Left hindlimb (tissue), 1 donor: ENCODE measurements around the gene IGFBP1.
"Not testable (repeated sequence)": the region's sequence is repeated elsewhere in the genome, so short reads cannot be mapped to it uniquely, and the experiment has no call there.

ENCODE experiments used
- DNase-seq: peaks from one replicate; pipeline ENCODE4 v3.0.0-alpha.2; 2018

The IGFBP1 gene

GRCh38 chr7:45939574-45939973, 51.3 kb downstream of the IGFBP1 start:
- no peak for DNase-seq

GRCh38 chr7:45940237-45940781, 52.0 kb downstream of the IGFBP1 start:
- not testable (repeated sequence) for DNase-seq

- no peak for DNase-seq
These were observed 52.7 kb downstream of the IGFBP1 start for GRCh38 chr7:45940939-45941338.
